SHP77 treated with DMSO at 0.1 percent for 48 hours (cell line): ENCODE measurements around the gene EIF4G1.
A peak's percentile ranks its signal among the peaks of the same experiment; 100 is the strongest.
"Not testable (repeated sequence)": the region's sequence is repeated elsewhere in the genome, so short reads cannot be mapped to it uniquely, and the experiment has no call there.

Experiments used
- DNase-seq: peaks from one replicate; lab custom pipeline; 2025; lab: John Stamatoyannopoulos, UW

The EIF4G1 gene

DNA sequence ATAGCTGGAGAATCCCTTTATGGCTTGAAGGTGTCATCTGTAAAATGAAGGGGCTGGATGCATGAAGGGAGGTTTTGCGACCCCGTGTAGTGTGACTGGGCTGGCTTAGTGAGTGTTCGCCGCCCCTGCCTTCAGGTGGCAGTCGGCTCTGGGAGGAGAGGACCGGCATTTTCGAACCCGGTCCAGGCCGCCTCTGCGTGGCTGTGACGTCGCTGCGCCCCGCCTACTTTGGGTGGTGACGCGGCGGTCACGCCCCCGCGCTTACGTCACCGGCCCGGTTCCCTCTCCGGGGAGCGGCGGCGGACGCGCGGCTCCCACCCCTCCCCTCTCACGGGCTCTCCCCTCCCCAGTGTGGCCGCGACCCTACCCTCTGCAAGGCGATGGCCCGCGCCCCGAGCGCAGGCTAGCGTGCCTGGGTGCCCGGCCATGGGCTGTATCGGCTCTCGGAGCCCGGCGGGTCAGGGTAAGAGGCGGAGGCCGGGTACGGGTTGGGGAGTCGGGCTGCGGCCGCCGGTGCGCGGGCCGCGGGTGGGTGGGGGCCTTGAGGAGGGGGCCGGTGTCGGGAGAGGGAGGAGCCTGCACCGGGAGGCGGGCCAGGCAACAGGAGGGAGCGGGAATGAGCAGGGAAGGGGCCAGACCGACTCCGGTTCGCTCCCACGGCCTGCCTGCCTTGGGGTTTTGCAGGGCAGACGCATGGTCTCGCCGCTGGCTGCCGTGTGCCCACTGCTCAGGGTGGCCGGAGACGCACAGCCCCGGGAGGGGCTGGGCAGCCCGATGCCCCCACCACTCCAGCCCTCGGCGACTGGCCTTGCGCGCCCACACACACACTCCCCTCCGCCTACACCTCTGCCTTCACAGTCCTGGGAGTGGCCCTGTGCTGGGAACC lies 21.5 kb downstream of the EIF4G1 start:
- DNase-seq = peak; percentile 17

DNA sequence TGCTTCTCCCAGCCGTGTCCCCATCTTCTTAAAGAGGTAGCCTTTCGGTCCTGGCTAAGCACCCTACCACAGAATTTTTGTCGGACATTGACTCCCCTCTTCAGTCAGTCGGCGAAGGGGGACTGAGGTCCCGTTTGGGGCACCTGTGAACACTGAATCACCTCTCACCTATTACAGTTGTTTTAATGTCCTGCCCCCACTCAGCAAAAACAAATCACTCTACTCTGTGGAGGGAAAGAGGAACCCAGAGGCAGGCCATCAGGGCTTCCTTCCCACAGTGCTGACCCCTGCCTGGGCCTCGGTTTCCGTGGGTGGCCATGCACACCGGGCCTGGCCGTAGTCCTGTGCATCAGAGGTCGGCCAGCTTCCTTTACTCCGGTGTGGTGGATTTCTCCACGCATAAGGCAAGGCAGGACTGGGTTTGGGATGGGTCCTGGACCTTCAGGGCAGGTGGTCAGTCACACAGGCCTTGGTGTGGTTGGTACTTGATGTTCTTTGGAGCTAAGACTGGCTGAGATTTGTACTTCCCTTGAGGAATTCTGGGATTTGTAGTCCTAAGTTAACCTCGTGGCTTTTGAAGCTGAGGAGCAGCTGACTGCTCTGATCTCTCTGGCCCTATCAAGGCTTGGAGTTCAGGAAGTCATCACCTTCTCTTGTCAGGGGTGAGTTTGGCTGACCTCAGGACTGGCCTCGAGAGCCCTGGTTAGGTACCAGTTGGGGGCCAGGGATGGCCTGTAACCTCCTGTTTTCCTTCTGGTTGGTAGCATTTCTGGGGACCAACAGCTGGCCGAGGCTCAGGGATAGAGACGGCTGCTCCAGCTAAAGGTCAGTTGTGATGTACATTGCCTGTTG lies 22.4 kb downstream of the EIF4G1 start:
- DNase-seq = peak; percentile 45

DNA sequence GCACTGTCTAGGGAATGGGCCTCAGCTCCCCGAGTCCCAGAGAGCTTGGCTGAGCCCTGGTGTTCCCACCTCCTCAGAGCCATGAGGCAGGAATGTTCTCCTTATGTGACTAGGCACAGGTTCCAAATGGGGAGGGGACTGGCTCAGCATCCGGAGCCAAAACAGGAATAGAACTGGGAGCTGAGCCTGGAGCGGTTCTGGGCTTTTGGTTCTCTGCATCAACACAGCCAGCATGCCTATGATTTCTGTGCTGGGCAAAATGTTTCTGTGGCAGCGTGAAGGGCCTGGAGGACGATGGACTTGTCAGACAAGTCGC lies 23.0 kb downstream of the EIF4G1 start, which contains the start of gene FAM131A:
TSS of gene FAM131A (plus strand) at position 202 of the 316 bp plus-strand sequence. CDS start at position 233, 31 bp downstream.
- no peak for DNase-seq

DNA sequence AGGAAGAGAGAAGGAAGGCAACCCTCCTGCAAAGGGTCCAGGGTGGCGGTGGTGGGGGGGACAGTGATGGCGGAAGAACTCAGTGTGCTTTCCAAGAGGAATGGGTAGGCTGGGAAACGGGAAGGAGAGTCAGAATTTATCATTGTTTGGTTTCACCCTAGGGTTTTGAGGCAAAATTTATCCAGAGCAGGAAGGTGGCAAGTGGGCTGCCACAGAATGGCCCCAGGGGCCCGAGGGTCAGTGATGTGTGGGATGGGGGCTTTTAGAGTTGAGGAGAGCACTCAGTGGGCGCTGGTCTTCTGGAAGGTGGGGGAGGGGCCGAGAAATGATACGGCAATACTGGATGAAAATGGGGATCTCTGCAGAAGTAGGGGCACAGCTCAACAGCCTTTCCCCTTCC lies 23.6 kb downstream of the EIF4G1 start:
- no peak for DNase-seq

DNA sequence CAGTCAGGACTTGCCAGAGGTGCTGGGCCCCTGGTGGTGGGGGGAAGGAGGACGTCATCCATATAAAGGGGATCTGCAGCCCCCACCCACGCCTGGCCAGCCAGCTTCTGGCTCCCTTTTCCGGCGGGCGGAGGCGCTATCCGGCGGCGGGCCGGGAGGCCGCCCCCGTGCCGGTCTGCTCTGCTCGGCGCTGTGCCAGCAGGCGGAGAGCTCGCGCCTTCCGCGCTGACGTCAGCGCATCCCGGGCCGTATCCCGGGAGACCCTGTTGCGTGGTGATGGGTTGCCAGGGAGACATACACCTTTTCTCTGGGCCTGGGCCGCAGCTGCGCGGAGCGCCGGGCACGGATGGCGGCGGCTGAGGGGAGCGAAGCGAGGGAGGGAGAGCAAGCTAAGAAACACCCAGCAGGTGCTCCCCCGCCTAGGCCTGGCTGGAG lies 24.1 kb downstream of the EIF4G1 start:
- peak; percentile 83 for DNase-seq

DNA sequence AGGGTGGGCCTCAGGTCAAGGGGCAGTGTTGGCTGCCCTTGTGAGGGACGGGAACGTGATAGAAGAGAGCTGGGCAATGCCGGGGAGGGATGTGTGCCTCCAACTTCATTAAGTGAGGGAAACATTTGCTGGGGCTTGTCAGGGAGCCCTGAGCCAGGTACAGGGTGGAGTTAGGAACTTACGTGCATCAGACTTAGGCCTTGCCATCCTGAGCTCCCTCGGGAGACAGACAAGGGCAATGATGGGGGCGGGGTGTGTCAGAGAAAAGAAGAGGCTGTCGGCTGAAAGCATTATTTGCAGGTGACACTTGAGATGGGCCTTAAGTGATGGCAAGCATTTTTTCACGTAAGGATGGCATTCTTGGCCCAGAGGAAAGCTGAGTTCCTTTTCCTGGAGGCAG lies 24.6 kb downstream of the EIF4G1 start:
- no peak for DNase-seq

DNA sequence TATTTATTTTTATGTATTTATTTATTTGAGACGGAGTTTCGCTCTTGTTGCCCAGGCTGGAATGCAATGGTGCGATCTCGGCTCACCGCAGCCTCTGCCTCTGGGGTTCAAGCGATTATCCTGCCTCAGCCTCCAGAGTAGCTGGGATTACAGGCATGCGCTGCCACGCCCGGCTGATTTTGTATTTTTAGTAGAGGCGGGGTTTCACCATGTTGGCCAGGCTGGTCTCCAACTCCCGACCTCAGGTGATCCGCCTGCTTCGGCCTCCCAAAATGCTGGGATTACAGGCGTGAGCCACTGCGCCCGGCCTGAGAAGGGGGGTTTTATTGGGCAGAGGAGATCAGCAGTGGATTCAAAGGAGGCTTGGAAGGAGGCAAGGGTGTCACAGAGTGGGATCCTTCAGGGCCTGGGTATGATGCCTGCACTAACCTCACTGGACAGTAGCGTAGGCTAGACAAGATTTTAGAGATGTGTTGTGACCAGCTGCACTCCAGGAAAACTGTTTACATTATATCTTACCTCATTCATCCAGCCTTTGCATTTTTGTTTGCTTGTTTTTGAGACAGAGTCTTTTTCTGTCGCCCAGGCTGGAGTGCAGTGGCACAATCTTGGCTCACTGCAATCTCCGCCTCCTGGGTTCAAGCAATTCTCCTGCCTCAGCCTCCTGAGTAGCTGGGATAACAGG lies 25.2 kb downstream of the EIF4G1 start:
- not testable (repeated sequence) for DNase-seq

DNA sequence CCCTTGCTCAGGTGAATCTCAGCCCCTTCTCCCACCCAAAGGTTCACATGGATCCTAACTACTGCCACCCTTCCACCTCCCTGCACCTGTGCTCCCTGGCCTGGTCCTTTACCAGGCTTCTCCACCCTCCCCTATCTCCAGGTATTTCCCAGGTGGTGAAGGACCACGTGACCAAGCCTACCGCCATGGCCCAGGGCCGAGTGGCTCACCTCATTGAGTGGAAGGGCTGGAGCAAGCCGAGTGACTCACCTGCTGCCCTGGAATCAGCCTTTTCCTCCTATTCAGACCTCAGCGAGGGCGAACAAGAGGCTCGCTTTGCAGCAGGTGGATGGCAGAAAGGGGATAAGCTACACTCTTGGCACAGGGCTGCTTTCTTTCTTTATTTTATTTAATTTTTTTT lies 27.5 kb downstream of the EIF4G1 start:
- no peak for DNase-seq

DNA sequence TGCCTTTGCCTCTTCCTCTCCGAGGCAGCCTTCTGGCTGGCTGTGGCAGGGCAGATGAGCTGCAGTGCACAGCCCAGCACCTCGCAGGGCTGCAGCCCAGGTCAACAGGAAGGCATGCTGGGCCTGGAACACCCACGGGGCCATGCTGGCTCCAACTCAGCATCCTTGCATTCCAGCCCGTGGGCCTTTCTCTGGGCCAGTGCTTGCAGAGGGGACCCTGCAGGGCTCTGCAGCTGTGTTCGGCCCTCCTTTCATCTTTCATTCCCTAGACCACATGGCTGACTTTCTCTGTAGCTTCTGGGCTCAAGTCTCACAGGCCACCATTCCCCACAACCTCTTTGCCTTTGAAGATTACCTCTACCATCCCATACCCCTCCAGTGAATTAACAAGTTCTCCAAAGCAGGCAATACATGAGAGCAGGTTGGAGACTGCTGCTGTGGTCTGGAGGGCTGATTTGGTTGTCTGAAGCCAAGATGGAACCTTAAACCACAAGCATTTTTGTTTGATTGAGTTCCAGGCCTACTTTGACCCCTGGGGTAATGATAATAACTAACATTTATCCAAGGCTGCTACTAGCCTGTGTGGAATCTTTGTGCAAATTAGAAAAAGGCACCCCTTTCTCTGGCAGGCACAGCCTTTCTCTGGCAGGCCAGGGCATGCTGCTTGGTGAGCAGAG lies 28.9 kb downstream of the EIF4G1 start:
- no peak for DNase-seq

DNA sequence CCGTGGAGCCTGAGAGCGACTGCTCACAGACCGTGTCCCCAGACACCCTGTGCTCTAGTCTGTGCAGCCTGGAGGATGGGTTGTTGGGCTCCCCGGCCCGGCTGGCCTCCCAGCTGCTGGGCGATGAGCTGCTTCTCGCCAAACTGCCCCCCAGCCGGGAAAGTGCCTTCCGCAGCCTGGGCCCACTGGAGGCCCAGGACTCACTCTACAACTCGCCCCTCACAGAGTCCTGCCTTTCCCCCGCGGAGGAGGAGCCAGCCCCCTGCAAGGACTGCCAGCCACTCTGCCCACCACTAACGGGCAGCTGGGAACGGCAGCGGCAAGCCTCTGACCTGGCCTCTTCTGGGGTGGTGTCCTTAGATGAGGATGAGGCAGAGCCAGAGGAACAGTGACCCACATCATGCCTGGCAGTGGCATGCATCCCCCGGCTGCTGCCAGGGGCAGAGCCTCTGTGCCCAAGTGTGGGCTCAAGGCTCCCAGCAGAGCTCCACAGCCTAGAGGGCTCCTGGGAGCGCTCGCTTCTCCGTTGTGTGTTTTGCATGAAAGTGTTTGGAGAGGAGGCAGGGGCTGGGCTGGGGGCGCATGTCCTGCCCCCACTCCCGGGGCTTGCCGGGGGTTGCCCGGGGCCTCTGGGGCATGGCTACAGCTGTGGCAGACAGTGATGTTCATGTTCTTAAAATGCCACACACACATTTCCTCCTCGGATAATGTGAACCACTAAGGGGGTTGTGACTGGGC lies 30.3 kb downstream of the EIF4G1 start:
- DNase-seq = no peak

DNA sequence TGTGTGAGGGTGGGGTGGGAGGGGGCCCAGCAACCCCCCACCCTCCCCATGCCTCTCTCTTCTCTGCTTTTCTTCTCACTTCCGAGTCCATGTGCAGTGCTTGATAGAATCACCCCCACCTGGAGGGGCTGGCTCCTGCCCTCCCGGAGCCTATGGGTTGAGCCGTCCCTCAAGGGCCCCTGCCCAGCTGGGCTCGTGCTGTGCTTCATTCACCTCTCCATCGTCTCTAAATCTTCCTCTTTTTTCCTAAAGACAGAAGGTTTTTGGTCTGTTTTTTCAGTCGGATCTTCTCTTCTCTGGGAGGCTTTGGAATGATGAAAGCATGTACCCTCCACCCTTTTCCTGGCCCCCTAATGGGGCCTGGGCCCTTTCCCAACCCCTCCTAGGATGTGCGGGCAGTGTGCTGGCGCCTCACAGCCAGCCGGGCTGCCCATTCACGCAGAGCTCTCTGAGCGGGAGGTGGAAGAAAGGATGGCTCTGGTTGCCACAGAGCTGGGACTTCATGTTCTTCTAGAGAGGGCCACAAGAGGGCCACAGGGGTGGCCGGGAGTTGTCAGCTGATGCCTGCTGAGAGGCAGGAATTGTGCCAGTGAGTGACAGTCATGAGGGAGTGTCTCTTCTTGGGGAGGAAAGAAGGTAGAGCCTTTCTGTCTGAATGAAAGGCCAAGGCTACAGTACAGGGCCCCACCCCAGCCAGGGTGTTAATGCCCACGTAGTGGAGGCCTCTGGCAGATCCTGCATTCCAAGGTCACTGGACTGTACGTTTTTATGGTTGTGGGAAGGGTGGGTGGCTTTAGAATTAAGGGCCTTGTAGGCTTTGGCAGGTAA lies 31.1 kb downstream of the EIF4G1 start:
- DNase-seq = peak; percentile 19

DNA sequence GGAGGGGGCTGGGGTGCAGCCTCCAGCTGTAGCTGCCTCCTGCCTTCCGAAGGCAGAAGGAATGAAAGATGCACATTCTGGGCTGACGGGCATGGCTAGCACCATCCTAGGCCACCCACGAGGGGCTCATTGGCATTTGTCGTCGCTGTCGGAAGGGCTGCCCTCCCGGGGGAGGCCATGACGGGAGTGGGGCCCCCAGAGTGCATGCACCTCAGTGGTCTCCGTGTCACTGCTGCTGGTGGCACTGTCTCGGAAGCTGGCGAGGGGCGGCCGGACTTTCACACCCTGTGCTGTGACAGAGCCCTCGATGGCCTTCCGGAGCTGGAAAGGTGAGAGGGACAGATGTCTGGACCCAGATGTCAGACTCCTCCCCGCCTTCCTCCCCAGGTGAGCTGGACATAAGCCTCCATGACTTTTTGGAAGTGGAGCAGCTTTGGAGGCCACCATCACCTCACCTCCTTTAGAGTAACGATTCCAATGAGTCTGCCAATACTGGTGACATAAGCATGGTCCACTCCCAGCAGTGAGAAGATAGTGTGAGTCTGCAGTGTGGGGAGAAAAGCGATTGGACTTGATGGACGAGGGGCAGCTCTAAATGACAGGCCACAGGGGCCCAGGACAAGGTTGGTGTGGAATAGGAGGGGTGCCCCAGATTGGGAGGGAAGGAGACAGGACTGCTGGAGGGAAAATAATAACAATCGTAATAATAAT lies 32.2 kb downstream of the EIF4G1 start:
- DNase-seq = no peak

DNA sequence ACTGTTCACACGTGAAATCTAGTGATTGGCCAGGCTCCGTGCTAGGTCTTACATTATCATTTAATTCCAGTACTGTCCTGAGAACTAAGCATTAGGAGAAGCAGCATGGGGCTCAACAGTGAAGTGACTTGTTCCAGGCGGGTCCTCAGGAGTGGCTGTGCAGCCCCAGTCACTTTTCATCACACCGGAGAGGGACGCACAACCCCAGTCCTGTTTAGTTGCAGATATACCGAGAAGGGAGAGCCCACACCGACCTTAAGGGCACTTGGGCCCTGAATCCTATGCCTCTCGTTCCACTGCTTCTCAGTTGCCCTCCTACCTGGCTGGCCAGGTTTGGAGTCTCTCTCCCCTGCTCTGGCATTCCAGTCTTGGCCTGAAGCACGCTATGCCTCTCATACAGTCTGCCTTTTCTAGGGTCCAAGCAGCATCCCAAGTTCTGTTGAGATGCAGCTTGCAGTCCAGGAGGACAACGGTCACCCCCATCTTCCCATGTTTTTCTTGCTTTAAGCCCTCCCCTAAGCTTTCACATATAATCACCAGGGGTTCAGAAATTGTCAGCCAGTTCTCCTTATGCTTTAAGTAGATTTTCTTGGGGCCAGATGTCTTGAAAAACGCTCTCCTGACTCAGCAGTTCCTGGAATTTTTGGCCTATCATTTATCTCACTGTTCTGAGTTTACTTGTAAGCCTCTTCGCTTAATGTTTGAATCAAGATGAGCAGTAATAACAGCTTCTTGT lies 33.1 kb downstream of the EIF4G1 start:
- no peak for DNase-seq

DNA sequence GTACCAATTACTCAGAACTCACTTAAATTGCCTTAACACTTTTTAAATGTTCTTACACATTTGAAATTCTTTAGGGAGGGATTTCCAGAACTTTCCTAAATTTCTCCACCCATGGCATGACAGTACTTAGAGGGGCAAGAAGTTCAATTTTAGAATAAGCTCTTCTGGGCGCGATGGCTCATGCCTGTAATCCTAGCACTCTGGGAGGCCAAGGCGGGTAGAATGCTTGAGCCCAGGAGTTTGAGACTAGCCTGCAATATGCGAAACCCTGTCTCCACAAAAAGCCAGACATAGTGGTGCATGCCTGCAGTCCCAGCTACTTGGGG lies 33.6 kb downstream of the EIF4G1 start:
- DNase-seq = no peak

DNA sequence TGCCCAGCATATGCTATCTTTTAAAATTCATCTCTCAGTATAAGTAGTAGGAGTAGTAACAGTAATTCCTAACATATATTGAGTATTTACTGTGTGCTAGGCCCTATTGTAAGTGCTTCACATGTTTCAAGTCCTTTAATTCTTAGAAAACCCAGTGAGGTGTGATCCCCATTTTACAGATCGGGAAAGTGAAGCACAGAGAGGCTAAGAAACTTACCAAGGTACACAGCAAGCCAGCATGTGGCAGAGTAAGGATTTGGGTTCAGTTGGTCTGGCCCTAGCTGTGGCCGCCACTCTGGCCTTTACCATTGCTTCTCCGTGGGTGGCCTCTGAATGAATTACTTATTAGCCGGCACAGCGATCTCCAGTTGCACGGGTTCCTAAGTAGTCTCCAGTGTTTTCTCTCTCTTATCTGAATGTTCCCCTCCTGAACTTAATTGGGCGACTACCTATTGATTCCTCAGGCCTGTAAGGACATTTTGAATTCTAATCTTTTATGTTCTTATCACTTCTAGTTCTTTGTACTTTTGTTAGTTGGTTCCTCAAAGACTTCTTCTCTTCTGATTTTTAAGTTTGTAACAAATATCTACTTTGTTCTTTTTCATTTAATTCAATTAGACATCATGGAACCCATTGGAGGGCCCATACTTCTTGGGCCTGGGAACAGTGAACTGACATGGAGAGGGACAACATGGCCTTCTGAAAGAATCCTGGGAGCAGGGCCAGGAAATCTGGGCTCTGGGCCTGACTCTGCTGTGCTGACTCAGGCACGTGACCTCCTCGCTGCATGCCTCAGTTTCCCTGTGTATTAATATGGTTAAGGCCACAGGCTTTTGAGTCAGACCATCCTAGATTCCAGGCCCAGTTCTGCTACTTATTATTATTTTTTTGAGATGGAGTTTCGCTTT lies 35.4 kb downstream of the EIF4G1 start:
- no peak for DNase-seq

DNA sequence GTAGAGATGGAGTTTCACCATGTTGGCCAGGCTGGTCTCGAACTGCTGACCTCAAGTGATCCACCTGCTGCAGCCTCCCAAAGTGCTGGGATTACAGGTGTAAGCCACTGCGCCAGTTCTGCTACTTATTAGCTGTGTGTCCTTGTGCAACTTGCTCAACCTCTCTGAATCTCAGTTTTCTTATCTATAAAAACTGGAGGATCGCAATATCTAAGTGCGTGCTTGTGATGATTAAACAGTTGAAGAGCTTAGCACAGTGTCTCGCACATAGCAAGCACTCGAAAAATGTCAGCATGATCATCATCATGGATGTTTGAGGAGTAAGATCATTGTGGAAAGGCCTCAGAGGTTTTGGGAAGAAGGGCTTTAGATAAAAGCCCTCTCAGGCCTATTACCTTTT lies 36.2 kb downstream of the EIF4G1 start:
- DNase-seq = no peak

DNA sequence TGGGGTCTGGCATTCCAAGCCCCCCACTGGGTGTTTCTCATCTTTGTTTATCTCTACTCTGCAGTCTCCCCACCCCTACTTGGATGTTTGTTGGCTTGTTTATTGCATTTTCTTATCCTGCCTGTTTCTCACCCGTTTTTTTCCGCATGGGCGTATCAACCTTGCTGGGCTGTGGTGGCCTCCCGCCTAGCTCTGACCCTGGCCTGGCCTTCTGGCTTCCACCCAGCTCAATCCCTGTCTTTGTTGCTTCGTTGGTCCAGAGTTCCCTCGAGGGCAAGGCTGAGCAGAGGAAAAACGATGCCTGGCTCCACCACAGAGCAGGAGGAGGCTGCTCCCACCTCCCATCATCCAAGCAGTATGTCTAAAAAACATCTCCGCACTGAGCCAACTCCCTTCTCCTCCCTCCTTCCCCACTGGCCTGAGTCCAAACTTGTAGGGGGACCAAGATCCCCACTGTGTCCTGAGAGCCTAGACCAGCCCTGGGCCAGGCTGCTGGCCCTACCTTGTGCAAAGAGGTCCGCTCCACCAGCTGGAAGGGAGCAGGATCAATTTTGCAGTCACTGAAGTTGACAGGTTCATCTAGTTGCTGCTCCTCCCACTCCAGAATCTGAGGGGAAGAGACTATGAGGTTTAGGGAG lies 37.2 kb downstream of the EIF4G1 start:
- DNase-seq = no peak
